Stimulated activated CD4-positive, alpha-beta T cell treated with anti-CD3 and anti-CD28 coated beads, Interleukin-1b, Interleukin-23, amount 100 ng/mL, for 24 hours (primary cell): ENCODE data around the gene ENOX1.

ENCODE experiments used
- DNase-seq, 4 experiments: peaks; one replicate each; pipeline ENCODE4 v3.0.0-alpha.2; 2020; ENCODE audit warnings: low read depth in 4 of 4, low spot score in 1 of 4

Gene ENOX1

GRCh38 chr13:43611281-43612273 is 175.2 kb downstream of the ENOX1 start:
- no peak for DNase-seq

DNA sequence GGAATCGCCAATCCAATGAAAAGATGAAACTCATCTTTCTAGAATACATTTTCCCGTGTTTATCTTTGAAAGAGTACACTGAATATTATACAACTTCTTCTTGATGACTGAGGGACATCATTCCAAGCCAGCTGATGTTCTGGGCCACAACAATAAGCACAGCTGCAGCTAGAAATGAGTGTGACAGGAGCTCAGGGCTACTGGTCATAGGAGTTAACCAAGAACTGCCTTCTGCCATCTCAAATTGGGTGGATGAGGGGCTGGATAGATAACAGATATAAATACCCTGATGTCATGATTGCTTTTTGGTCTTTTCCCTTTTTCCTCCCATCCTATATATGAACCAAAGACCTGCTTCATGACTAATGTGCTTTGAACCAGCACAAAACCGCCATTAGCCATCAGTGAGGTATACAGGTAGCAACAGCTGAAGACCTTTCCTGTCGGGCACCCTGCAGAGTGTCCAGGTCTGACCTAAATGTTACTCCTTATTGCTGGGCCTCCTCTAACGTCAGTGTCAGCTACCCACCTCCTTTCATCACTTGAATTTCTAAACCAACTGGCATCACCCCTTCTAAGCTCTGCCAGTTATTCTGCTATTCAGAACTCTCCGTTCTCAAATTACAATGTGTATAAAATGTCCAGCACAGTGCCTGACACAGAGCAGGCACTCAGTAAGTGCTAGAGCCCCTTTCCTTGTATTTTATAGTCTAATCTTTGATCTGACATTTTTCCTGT is 178.2 kb downstream of the ENOX1 start:
- DNase-seq = no peak

- no peak for DNase-seq
Measured at GRCh38 chr13:43597599-43597945, 189.2 kb downstream of the ENOX1 start.

GRCh38 chr13:43596924-43597598 is 189.7 kb downstream of the ENOX1 start:
- no peak for DNase-seq

- DNase-seq = no peak
Measured at GRCh38 chr13:43596006-43596405, 190.8 kb downstream of the ENOX1 start.

DNA sequence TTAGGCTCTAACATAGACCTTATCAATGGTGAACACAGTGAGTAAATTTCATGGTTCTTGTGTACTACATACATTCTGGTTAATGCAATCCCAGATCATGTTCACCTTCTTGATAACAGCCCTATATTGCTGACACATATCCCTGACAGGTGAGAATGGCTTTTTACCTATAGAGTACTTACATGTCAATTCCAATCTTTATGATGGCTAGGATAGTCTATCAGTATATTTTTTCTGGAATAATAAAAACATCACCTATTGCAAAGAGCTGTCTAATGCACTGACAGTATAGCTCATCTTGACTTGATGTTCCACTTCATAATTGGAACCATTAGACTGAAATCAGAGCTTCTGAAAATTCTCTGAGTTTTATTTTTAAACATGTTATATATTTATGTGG is 199.4 kb downstream of the ENOX1 start:
- no peak for DNase-seq

- DNase-seq = no peak
Measured at GRCh38 chr13:43584751-43585150, 202.0 kb downstream of the ENOX1 start.

- no peak for DNase-seq
Measured at GRCh38 chr13:43583321-43583720, 203.5 kb downstream of the ENOX1 start.

GRCh38 chr13:43580280-43580679 is 206.5 kb downstream of the ENOX1 start:
- no peak for DNase-seq

GRCh38 chr13:43579321-43579720 is 207.5 kb downstream of the ENOX1 start:
- no peak for DNase-seq

GRCh38 chr13:43574605-43575004 is 212.2 kb downstream of the ENOX1 start:
- DNase-seq = no peak

DNA sequence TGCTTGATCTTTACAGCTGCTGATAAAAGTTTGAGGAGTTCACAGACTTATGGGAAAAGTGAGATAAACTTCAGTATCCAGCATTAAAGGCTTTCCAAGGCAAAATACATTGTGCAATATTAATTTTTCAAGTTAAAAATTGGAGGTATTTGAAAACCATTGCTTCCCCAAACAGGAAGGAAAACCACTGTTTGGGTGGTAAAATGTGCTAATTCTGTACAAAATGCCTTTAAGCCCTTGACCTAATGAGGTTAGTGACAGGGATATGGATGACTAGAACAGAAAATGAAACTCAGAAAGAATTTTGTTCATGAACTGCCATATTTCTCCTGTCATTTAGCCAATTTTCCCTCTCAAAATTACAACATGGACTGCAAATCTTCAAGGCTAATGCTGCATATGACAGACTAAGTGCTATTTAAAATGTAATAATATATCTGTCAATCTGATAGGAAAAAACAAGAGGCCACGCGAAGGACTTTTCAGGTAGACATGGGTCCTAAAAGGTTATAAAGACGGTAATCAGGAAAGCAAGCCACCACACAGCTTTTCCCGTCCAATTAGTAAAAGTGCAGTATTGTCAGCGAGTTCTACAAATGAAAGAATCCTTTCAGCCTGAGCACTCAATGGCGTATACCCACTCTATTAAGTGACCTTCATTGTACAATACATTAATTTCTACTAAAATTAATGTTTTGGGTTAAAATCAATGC is 212.8 kb downstream of the ENOX1 start:
- no peak for DNase-seq

- DNase-seq = no peak
Measured at GRCh38 chr13:43573361-43573740, 213.4 kb downstream of the ENOX1 start.

- DNase-seq = no peak
Measured at GRCh38 chr13:43572656-43573360, 214.0 kb downstream of the ENOX1 start.

GRCh38 chr13:43569658-43570057 is 217.1 kb downstream of the ENOX1 start:
- no peak for DNase-seq

DNA sequence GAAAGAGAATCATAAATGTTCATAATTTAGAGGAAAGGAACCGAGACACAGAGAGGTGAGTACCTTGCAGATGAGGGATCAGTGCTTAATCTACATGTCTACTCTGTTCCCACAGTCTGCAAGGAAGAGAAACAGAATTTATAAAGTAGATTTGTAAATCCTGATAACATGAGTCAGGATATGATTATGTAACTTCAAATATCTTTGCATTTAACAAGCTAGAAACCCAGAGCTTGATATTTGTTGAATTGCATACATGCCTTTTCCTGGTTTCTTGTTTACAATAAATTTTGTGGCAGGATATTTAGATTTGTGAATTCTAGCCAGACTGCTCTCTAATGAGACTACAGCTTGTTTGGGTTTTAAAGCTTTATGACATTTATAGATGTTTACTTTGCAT is 219.2 kb downstream of the ENOX1 start:
- DNase-seq = no peak

- no peak for DNase-seq
Measured at GRCh38 chr13:43564952-43565351, 221.8 kb downstream of the ENOX1 start.

DNA sequence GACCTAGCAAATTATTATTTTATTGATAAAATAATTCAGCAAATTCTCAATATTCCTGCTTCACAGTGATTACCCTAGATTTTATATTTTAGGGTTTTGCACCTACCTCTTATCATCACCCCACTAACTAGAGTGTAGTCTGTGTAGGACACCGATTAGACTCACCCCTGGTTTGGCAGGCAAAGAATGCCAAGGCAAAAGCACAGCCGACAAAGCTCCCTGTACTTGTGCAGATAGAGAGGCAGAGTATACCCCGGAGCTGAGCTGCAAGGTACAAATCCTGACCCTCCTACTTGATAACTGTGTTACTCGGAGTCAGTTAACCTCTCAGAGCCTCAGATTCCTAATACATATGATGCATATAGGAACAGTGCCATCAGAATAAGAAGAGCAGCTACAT is 225.7 kb downstream of the ENOX1 start:
- no peak for DNase-seq

GRCh38 chr13:43558939-43559338 is 227.8 kb downstream of the ENOX1 start:
- no peak for DNase-seq

DNA sequence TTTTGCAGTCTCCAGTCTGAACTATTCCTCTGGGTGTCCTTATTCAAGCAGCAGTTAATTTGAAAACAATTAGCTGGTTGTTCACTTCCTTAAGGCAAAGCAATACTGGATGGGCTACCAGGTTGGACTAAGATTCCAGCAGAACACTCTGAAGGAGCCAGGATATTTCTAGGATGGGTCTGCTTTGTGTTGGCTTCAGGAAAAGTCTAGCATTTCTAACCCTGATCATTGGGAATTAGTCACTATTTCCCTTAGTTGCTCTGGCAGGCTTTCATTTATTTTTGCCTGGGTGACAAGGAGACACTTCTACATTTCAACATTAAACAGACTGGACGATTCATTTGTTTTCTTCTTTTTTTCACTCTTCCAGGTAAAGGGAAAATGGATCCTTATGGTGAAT is 228.4 kb downstream of the ENOX1 start:
- DNase-seq = no peak

- no peak for DNase-seq
Measured at GRCh38 chr13:43555667-43556066, 231.1 kb downstream of the ENOX1 start.
